SKM-1 treated with dmso at 0.1 percent for 144 hours (cell line): ENCODE results near the gene C11orf86.

Experiments used
- DNase-seq: peaks from one replicate; lab custom pipeline; 2025; ENCODE audit not compliant: unreplicated experiment; lab: John Stamatoyannopoulos, UW

The C11orf86 gene

DNA sequence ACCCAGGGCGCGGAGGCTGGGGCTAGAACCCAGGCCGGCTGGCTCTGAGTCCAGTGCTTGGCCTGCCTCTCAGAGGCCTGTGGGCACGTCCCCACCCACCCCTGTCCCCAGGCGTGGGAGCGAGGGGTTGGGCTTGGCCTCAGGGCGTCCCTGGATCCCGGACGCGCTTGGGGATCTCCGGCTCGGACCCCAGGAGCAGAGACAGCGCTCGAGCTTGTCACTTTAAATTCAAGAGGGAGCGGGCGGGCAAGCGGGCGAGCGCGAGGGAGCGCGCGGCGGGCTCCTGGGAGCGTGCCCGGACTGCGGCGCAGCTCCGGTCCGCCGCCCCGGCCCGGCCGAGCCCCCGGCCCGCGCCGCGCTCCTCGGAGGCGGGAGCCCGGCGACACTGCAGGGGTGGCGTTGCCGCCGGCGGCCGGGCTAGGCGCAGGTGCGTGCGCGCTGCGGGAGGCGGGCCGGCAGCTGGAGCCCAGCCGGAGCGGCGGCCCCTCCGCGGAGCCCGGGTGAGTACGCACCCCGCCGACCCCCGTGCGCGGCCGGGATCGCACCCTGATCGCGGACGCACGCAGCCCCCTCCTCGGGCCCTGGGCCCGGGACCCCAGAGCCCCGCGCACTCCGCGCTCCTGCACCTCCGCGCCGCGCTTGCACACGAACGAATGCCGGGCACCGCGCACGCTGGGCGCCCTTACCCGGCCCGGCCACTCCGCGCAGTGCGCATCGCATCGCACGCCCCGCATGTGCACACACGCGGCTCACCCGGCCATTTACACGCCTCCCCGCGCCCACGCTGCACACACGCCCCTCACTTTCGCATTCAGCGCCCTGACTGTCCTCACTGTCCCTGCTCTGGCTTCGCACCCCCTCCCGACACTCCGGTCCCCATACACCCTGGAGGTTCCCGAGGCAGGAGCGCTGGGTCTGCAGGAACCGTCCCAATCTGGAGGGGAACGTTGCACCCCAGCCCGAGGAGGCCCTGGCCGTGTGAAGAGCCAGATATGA, 48.2 kb downstream of the C11orf86 start, which contains the start of gene SYT12:
SYT12 (plus strand) TSS at position 174 of the 996 bp plus-strand sequence. CDS start 7,011 bp downstream, outside the sequence.
- no peak for DNase-seq

DNA sequence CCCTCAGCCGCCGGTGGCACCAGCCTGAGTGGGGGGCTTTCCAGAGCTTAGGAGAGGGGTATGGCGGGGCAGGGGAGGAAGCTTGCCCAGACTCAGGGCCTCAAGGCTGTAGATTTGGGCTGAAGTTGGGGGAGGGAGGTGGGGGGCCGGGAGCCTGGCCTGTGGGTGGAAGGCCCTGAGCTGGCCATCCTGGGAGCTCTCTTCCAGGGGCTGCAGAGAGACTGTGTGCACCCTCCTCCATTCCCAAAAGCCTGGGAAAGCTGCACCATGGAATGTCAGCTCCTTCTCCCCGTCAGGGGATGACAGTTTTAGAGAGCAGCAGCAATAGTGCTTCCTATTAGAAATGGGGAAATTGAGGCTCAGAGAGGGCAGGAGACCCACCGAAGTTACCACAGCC, 48.9 kb downstream of the C11orf86 start:
- no peak for DNase-seq

- no peak for DNase-seq
These were observed 49.3 kb downstream of the C11orf86 start for GRCh38 chr11:67024410-67024809.

DNA sequence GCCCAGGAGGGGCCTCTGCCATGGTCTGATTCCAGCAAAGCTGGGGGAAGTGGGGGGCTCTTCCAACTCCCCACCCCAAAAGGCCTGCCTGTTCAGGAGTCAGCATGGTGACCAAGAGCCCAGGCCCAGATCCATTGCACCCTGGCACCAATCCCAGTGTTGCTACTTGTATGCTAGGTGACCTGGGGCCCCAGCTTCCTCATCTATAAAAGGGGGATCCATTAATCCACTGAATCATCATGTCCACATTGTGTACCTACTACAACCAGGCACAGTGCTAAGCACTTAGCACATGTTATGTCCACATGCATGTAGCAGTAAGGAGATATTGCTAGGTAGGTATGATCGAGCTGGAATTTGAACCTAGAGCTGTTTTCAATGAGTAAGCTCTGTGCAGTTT, 49.9 kb downstream of the C11orf86 start:
- no peak for DNase-seq

- no peak for DNase-seq
These were observed 50.6 kb downstream of the C11orf86 start for GRCh38 chr11:67025750-67026149.
